ENCODE measurements around the gene GYG2.
"Not testable (repeated sequence)": the region's sequence is repeated elsewhere in the genome, so short reads cannot be mapped to it uniquely, and the experiment has no call there.

GYG2 gene

GRCh38 chrX:2871831-2872230 lies 43.1 kb downstream of the GYG2 start:
- DNase-seq (ENCODE audit: low read depth in 2 of 2): no peak

DNA sequence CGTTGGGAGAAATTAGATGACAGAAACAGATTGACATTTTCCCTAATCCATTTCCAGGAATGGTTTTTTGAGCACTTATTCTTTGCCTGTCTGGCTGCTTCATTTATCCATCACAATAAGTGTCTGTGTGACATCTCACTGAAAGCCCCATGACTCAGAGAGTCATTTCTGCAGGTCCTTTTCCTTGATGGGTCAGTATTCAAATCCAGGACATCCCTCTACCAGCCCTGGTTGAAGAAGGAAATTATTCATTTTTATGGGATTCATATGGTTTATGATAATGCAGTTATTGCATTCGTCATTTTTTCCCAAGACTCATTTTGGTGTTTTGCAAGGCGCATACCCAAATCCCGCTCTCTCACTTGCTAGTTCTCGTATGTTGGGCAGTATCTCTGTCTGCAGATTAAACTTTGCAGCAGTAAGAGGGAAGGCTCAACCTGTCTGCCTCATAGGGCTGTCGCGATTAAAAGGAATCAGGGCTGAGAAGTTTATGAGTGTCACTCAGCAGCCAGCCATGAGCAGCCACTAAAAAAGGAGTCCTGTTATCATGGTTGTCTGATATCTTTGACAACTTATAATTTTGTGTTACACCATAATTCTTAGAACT lies 44.0 kb downstream of the GYG2 start:
- DNase-seq (ENCODE audit: low read depth in 2 of 2): no peak

DNA sequence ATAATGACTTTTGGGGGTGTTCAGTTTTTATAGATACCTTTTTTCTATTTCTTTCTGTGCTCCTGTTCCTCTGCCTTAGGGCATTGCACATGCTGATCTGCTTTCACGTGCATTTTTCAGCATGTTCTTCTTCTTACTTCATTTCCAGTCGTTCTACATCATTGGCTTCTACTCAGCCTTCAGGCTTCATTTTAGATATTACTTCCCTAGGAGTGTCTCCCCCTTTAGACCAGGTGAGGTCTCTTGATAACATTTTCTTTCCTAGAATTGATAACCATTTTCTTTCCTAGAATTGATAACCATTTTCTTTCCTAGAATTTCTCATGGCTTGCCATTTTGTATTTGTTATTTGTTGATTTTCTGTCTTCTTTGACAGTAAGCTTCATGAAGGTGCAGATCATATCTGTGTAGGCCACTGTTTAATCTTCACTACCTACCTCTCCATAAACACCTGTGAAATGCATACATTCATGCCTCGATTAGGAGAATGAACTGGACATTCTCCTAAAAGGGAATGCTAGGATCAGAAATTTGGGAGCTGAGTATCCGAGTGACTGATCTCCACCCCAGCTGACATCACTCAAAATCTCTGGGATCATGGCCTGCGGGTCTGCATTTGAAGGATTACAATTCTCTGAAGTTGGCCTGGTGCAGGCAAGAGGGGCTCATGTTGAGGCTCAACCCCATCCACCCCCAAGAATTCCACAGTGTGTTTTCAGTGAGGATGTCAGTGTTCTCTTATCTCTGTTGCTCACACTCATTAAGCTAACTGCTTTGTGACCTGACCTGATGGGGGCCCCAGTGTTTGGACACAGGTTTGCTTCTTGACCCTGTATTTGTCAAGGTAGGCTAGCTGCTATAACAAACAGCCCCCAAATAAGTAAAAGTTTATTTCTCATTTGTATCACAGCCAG lies 45.7 kb downstream of the GYG2 start:
- no peak for DNase-seq (ENCODE audit: low read depth in 2 of 2)

DNA sequence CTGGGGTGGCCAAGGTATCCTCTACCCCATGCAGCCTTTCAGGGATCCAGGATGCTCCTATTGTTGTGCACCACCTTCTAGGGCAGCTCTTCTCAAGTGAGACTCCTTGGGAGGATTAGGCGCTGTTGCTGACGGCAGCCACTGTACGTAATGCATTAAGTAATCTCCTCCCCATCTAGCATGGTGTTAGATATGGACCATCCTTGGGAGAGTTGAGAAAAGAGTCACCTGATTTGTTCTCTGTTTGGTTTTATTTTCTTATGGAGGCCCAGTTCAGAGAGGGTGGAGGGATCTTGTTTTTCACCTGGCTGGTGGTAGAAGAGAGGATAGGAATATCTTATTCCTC lies 46.4 kb downstream of the GYG2 start:
- no peak for DNase-seq (ENCODE audit: low read depth in 2 of 2)

DNA sequence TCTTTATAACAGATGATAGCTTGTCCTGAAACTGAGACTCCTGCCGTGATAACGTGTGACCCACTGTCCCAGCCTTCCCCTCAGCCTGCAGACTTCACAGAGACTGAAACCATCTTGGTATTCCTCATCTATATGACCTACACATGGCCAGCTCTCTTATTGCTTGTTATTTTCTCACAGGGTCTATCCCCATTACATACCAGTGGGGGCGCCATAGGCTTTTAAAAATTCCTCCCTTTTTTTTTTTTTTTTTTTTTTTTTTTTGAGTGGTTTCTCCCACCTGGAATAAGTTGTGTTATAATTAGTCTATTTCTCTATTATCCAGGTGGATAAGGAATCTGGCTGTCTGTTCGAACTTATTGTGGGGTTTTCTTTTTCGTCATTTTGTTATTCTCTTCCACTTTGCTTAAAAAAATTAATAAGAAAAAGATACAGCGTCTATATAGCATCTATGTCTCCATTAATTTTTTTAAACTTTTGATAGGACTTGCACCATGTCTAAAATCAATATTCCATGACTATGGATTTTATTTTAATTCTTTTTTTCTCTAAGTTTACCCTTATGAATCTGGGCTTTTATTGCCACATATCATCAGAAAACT lies 47.2 kb downstream of the GYG2 start:
- DNase-seq (ENCODE audit: low read depth in 2 of 2): no peak

DNA sequence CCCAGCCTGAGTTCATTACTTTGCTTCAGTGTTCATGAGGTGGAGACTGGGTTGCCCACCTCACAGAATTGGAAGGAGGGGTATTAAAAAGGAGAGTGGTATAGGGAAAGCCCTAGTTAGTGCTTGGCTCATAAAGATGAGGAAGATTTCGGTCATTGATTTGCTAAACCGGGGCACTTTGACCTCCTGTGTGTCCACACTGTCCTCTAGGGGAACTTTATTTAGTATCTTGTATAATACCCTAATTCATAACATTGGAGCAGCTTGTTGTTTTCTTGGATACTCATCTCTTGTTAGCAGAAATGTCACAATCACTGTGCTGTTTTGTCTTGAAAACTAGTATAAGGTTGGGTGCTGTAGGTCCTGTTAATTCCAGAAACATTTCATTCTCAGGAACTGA lies 49.8 kb downstream of the GYG2 start:
- no peak for DNase-seq (ENCODE audit: low read depth in 2 of 2)

DNA sequence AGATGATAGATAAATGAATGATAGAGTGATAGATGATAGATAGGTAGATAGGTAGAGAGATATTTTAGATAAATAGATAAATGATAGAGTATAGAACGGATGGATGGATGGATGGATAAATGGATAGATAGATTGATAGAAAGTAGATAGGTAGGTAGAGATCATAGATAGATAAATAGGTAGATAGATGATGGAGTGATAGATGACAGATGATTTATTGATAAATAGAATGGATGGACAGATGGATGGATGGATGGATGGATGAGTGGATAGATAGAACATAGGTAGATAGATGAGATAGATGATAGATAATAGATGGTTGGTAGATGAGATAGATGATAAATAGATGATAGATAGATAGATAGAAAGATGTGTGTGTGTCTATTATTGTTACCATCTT lies 50.9 kb downstream of the GYG2 start:
- no peak for DNase-seq (ENCODE audit: low read depth in 2 of 2)

GRCh38 chrX:2883770-2884169 lies 55.0 kb downstream of the GYG2 start:
- DNase-seq (ENCODE audit: low read depth in 2 of 2): no peak

DNA sequence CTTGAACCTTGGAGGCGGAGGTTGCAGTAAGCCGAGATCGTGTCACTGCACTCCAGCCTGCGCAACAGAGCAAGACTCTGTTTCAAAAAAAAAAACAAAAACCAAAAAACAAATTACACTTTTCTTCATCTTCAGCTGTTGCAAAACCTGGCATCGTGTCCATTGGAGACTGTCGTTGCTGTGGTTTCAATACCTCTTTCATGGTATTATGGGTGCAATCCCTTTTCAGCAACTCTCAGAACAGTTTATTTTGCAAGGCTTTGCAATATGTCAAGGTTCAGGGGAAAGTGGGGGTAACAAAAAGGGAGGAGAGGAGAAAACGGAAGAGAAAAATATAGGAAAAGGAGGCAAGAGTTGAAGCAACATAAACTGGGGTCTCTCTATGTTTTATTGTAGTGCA lies 59.6 kb downstream of the GYG2 start:
- no peak for DNase-seq (ENCODE audit: low read depth in 2 of 2)

DNA sequence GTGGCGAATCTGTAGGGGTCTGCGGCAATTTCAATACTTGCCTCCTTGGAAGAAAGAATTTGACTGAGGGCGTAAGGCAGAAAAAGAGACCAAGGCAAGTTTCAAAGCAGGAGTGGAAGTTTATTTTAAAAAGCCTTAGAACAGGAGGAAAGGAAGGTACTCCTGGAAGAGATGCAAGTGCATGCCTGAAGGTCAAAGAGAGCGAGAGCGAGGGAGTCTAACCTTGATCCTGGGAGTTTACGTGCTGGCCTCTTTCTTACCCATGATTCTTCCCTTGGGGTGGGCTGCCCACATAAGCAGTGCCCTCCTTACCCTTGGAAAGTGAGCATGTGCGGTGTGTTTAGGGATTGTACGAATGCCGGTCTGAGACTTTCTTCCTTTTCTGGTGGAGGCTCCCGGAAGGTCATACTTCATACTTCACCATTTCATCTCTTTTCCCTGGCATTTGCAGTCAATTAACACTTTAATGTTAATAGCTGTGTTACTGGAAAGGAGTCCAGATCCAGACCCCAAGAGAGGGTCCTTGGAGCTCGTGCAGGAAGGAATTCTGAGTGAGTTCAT lies 60.4 kb downstream of the GYG2 start:
- DNase-seq (ENCODE audit: low read depth in 2 of 2): no peak

DNA sequence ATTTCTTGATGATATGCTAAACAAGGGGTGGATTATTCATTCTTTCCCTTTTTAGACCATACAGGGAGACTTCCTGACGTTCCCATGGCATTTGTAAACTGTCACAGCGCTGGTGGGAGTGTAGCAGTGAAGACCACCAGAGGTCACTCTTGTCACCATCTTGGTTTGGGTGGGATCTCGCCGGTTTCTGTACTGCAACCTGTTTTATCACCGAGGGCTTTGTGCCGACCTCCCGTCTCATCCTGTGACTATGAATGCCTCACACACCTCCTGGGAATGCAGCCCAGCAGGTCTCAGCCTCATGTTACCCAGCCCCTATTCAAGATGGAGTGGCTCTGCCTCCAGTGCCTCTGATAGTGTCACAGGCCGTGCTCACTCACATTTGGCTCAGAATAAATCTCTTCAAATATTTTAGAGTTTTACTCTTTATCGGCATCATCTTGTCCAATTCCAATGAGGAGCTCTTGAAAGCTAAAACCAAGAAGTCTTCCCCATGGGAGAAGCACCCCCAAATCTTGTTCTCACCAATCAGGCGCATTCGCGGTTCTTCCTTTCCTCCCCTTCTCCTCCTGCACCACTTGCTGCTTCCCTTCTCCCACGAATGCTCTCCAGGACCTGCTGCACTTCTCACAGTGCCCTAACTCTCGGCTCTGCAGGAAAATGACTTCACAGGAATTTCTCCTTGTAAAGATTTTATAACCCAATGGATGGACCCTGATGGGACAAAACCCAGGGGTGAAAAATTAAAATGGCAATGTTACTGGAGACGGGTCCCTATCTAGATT lies 61.2 kb downstream of the GYG2 start:
- DNase-seq (ENCODE audit: low read depth in 2 of 2): not testable (repeated sequence)

GRCh38 chrX:2890536-2891460 lies 62.1 kb downstream of the GYG2 start:
- DNase-seq (ENCODE audit: low read depth in 2 of 2): not testable (repeated sequence)

- no peak for DNase-seq (ENCODE audit: low read depth in 2 of 2)
These were observed 64.1 kb downstream of the GYG2 start for GRCh38 chrX:2892816-2893215.

DNA sequence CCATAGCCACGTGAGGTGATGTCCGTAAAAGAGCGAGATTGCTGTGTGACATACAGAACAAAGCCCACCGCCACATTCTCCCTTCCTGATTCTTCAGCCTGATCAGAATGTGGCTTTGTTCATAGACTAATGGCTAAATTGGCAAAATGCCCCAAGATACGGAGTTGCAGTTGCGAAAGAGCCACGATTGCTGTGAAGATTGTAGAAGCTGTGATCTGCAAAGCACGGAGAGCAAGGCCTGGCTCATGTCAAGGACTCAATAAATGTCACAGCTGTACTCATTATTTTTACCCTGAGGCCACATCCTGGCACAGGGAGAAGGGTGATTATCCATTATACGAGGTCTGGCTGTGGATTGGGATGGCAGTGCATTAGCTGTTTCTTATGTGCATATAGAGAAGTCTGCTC lies 66.2 kb downstream of the GYG2 start:
- no peak for DNase-seq (ENCODE audit: low read depth in 2 of 2)

GRCh38 chrX:2897311-2897689 lies 68.6 kb downstream of the GYG2 start:
- DNase-seq (ENCODE audit: low read depth in 2 of 2): no peak

GRCh38 chrX:2897690-2898623 lies 69.2 kb downstream of the GYG2 start:
- DNase-seq (ENCODE audit: low read depth in 2 of 2): peak in 1 of 2 donors; percentile 6

DNA sequence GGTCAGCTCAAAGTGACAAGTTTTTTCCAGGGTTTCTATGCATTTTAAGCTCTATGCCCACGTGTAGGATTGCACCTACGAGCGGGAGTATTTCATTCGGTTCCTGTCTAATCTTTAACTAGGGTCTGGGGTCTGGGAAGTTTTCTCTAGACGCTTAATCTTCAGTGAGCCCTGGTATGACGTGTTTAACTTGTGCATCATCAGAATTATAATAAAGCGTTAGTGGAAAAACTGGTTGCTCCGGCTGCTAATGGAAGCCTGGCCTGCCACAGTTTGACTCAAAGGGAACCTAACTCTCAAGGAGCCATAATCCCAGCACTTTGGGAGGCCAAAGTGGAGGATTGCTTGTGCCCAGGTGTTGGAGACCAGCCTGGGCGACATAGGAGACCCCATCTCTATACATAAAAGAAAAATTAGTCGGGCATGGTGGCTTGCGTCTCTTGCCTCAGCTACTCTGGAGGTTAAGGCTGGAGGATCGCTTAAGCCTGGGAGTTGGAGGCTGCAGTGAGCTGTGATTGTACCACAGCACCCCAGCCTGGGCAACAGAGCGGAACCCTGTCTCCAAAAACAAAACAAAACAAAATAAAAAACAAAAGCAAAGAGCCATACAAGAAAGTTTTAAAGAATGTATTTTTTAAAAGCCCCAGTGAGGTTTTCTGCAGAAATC lies 70.2 kb downstream of the GYG2 start:
- no peak for DNase-seq (ENCODE audit: low read depth in 2 of 2)

DNA sequence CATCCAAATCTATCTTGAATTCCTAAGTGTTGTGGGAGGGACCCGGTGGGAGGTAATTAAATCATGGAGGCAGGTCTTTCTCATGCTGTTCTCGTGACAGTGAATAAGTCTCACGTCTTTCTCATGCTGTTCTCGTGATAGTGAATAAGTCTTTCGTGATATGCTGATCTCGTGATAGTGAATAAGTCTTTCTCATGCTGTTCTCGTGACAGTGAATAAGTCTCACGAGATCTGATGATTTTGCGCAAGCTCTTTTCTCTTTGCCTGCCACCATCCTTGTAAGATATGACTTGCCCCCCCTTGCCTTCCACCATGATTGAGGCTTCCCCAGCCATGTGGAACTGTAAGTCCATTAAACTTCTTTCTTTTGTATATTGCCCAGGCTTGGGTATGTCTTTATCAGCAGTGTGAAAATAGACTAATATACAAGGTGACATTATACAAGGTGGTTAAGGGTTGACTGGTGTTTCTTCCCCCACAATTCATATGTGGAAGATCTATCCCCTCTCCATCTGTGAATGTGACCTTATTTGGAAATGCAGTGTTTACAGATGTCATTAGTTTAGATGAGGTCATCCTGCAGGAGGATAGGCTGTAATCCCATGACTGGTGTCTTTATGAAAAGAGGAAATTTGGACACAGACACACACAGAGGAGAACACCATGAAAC lies 72.8 kb downstream of the GYG2 start:
- no peak for DNase-seq (ENCODE audit: low read depth in 2 of 2)

GRCh38 chrX:2902841-2903240 lies 74.1 kb downstream of the GYG2 start:
- DNase-seq (ENCODE audit: low read depth in 2 of 2): no peak
